ENCODE results near the gene SYNE2. TPM values are rescaled to one million over a fixed set of nuclear protein-coding genes. Genes with fewer than 3 reads are reported as not detected.
A peak's percentile ranks its signal among the peaks of the same experiment; 100 is the strongest.
"Not testable (repeated sequence)": the region's sequence is repeated elsewhere in the genome, so short reads cannot be mapped to it uniquely, and the experiment has no call there.

Gene SYNE2, protein sequence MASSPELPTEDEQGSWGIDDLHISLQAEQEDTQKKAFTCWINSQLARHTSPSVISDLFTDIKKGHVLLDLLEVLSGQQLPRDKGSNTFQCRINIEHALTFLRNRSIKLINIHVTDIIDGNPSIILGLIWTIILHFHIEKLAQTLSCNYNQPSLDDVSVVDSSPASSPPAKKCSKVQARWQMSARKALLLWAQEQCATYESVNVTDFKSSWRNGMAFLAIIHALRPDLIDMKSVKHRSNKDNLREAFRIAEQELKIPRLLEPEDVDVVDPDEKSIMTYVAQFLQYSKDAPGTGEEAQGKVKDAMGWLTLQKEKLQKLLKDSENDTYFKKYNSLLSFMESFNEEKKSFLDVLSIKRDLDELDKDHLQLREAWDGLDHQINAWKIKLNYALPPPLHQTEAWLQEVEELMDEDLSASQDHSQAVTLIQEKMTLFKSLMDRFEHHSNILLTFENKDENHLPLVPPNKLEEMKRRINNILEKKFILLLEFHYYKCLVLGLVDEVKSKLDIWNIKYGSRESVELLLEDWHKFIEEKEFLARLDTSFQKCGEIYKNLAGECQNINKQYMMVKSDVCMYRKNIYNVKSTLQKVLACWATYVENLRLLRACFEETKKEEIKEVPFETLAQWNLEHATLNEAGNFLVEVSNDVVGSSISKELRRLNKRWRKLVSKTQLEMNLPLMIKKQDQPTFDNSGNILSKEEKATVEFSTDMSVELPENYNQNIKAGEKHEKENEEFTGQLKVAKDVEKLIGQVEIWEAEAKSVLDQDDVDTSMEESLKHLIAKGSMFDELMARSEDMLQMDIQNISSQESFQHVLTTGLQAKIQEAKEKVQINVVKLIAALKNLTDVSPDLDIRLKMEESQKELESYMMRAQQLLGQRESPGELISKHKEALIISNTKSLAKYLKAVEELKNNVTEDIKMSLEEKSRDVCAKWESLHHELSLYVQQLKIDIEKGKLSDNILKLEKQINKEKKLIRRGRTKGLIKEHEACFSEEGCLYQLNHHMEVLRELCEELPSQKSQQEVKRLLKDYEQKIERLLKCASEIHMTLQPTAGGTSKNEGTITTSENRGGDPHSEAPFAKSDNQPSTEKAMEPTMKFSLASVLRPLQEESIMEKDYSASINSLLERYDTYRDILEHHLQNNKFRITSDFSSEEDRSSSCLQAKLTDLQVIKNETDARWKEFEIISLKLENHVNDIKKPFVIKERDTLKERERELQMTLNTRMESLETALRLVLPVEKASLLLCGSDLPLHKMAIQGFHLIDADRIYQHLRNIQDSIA (N-terminal part only)
- total RNA-seq (2014; rRNA removed) (16.0 and 20.7 TPM in 2 replicates), Bru-seq, nascent RNA (percentile 58 among the genes with signal in this experiment), BruChase-seq, experiment 1, labeled RNA remaining after a 6-hour chase (percentile 73 among the genes with signal in this experiment), BruChase-seq, experiment 2, labeled RNA remaining after a 2-hour chase (percentile 53 among the genes with signal in this experiment)
- long read RNA-seq, partial matches to known transcripts, result 14 of 22 reads
- long read RNA-seq, other reads (novel, unspliced or antisense), result 7 of 22 reads

DNA sequence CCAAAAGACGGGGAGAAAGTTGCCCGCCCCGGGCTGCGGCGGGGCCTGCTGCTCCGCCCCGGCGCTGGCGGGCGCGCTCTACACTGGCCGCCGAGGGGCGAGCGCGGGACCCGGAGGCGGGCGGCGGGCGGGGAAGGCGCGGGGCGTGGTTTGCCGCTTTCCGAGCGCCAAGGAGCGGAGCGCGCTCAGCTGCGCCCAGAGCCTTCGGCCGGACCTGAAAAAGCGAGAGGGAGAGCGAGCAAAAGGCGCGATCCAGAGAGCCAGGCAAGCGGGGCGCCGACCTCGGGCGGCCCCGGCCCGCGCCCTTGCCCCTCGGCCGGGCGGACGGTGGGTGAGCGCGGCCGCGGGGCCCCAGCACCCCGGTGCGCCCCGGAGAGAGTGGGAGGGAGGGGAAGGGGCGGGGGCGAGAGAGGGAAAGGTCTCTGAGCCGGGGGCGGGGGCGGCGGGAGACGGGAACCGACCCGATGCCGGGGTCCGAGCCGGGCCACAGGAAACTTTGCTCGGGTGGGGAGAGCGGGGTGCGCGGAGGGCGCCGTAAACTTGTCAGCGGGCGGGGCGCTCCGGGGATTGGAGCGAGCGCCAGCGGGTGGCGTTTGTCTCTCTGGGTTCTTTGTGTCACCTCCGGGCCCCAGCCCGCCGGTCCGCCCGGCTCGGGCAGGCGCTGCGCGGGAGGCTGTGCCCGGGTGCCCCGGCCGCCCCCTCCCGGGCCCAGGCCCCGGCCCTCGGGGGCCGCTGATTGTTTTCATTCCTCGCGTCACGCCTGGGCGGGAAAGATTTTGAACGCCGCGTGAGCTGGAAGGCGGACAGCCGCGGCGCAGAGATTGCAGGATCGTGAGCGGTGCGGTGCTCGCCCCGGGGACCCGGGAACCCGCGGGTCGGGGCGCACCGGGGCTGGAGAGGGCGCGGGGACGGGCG is at the start of gene SYNE2:
Gene SYNE2 (plus strand): TSS at position 188 of the 915 bp plus-strand sequence. CDS start 56,145 bp downstream, outside the sequence.
- Histone ChIP-seq H3K79me2 (ENCODE audit: low read length) (peaks cover 10% of the 10 kb centered on the region), H2AFZ (ENCODE audit: low read length) (peak within 1 kb of the TSS; percentile 98), H3K9ac (ENCODE audit: low read length) (peak within 1 kb of the TSS; percentile 55), H3K4me2 (ENCODE audit: low read length) (peak within 1 kb of the TSS; percentile 86), H3K9me2 (replicated peaks; ENCODE audit: low read length) (no peaks in the 10 kb centered on the region), H3K4me3 (ENCODE audit: low read length) (peak within 1 kb of the TSS; percentile 71), H3K36me3 (ENCODE audit: low read depth, low read length) (no peaks in the 10 kb centered on the region), H3F3A (ENCODE audit: low read length, unreplicated experiment) (no peaks in the 10 kb centered on the region), H4K20me1 (ENCODE audit: low read length) (no peaks in the 10 kb centered on the region), H3K27ac (ENCODE audit: low read length) (no peak within 1 kb of the TSS), H3K4me1 (ENCODE audit: insufficient read depth, low read length) (peaks cover 12% of the 10 kb centered on the region), H3K9me3 (ENCODE audit: low read length) (no peaks in the 10 kb centered on the region), H3K27me3 (ENCODE audit: low read length) (no peaks in the 10 kb centered on the region)
- DNase-seq (peak; percentile 82), ATAC-seq (peak; percentile 86)
- BruUV-seq (replicated peaks), result no TSS peak
- POLR2A ChIA-PET (ENCODE audit: unreplicated experiment), result interaction anchor here (0.7 kb wide), 1 partner anchor 57 kb away, joined by 3 read pairs; no protein-coding TSS in a partner anchor
- TF ChIP-seq CTCF (conservative IDR thresholded peaks at IDR 0.05; ENCODE audit: low read depth, low read length), result no peak
- CTCF ChIA-PET, result interaction anchor here (1.0 kb wide), 1 partner anchor 11 kb away, joined by 4 read pairs; no protein-coding TSS in a partner anchor
- intact Hi-C loops (cut with micrococcal nuclease), result loop anchor here (1.0 to 5.0 kb wide), 4 partner anchors 11 to 211 kb away; partner anchors contain the start of gene WDR89

GRCh38 chr14:63803221-63803791 is 49.5 kb upstream of the SYNE2 start:
- H3K4me1 ChIP-seq (ENCODE audit: insufficient read depth, low read length); H3K27me3 ChIP-seq (ENCODE audit: low read length); H3K9me3 ChIP-seq (ENCODE audit: low read length); H3K4me2 ChIP-seq (ENCODE audit: low read length); H3K27ac ChIP-seq (ENCODE audit: low read length); H3K9me2 ChIP-seq (replicated peaks; ENCODE audit: low read length); H3K79me2 ChIP-seq (ENCODE audit: low read length); H3K4me3 ChIP-seq (ENCODE audit: low read length); DNase-seq; H4K20me1 ChIP-seq (ENCODE audit: low read length); H2AFZ ChIP-seq (ENCODE audit: low read length); intact Hi-C loops (cut with micrococcal nuclease); CTCF ChIA-PET; ATAC-seq; BruUV-seq (replicated peaks); H3K36me3 ChIP-seq (ENCODE audit: low read depth, low read length); H3K9ac ChIP-seq (ENCODE audit: low read length); H3F3A ChIP-seq (ENCODE audit: low read length, unreplicated experiment); POLR2A ChIA-PET (ENCODE audit: unreplicated experiment): not testable (repeated sequence)

DNA sequence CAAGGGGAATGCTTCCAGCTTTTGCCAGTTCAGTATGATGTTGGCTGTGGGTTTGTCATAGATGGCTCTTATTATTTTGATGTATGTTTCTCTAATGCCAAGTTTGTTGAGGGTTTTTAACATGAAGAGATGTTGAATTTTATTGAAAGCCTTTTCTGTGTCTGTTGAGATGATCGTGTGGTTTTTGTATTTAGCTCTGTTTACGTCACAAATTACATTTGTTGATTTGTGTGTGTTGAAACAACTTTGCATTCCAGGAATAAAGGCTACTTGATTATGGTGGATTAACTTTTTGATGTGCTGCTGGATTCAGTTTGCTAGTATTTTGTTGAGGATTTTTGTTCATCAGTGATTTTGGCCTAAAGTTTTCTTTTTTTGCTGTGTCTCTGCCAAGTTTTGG is 46.7 kb upstream of the SYNE2 start:
- H3K27me3 ChIP-seq (ENCODE audit: low read length); H3K36me3 ChIP-seq (ENCODE audit: low read depth, low read length); DNase-seq; H3K9me3 ChIP-seq (ENCODE audit: low read length); H3K9me2 ChIP-seq (replicated peaks; ENCODE audit: low read length); intact Hi-C loops (cut with micrococcal nuclease); H3F3A ChIP-seq (ENCODE audit: low read length, unreplicated experiment); H4K20me1 ChIP-seq (ENCODE audit: low read length); H3K4me1 ChIP-seq (ENCODE audit: insufficient read depth, low read length); H3K79me2 ChIP-seq (ENCODE audit: low read length); POLR2A ChIA-PET (ENCODE audit: unreplicated experiment); H3K27ac ChIP-seq (ENCODE audit: low read length); ATAC-seq; H2AFZ ChIP-seq (ENCODE audit: low read length); BruUV-seq (replicated peaks); H3K9ac ChIP-seq (ENCODE audit: low read length); H3K4me2 ChIP-seq (ENCODE audit: low read length); H3K4me3 ChIP-seq (ENCODE audit: low read length): not testable (repeated sequence)
- CTCF ChIA-PET, result interaction anchor here (0.7 kb wide), 1 partner anchor 497 kb away, joined by 5 read pairs; no protein-coding TSS in a partner anchor

GRCh38 chr14:63811692-63812091 is 41.1 kb upstream of the SYNE2 start:
- H3K9me2 ChIP-seq (replicated peaks; ENCODE audit: low read length); H3K9ac ChIP-seq (ENCODE audit: low read length); intact Hi-C loops (cut with micrococcal nuclease); H3K27me3 ChIP-seq (ENCODE audit: low read length); BruUV-seq (replicated peaks); H3K4me2 ChIP-seq (ENCODE audit: low read length); H3K4me3 ChIP-seq (ENCODE audit: low read length); CTCF ChIA-PET; ATAC-seq; H2AFZ ChIP-seq (ENCODE audit: low read length); H4K20me1 ChIP-seq (ENCODE audit: low read length); DNase-seq; H3K36me3 ChIP-seq (ENCODE audit: low read depth, low read length); H3K9me3 ChIP-seq (ENCODE audit: low read length); H3K4me1 ChIP-seq (ENCODE audit: insufficient read depth, low read length); H3F3A ChIP-seq (ENCODE audit: low read length, unreplicated experiment); POLR2A ChIA-PET (ENCODE audit: unreplicated experiment); H3K27ac ChIP-seq (ENCODE audit: low read length); H3K79me2 ChIP-seq (ENCODE audit: low read length): not testable (repeated sequence)

All from PC-3 (cell line).